ENCODE results near the gene C16orf90.
"Not testable (repeated sequence)": the region's sequence is repeated elsewhere in the genome, so short reads cannot be mapped to it uniquely, and the experiment has no call there.

Gene C16orf90

DNA sequence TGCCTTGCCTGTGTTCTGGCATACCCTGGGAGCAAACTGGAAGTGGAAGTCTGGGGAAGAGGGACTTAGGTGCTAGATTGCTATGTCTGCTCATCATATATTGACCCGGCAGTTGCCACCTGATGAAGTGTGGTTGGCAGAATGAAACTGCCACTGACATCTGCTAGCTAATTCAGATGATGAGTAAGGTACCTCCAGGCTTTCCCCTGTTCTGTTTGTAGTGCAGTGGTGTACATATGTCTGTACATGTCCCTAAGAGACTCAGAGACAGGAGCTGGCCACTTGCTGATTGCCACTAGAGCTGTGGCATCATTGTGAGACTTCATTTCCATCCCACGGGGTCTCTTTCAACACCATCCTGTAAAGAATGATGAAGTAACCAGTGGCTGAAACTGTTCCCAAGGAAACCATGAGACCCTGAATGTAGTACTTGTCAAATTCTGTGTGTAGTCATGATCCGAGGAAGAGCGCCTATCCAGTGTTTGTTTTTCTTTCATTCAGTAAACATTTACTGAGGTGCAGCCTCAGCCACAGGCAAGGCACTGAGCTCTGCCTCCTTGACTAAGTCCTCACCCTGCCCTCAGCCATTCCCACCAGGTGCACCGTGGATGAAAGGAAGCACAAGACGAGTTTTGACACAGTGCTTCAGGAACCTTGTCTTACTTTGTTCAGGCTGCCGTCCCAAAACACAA, 18.7 kb upstream of the C16orf90 start:
- DNase-seq (ENCODE audit: low read depth): no peak

DNA sequence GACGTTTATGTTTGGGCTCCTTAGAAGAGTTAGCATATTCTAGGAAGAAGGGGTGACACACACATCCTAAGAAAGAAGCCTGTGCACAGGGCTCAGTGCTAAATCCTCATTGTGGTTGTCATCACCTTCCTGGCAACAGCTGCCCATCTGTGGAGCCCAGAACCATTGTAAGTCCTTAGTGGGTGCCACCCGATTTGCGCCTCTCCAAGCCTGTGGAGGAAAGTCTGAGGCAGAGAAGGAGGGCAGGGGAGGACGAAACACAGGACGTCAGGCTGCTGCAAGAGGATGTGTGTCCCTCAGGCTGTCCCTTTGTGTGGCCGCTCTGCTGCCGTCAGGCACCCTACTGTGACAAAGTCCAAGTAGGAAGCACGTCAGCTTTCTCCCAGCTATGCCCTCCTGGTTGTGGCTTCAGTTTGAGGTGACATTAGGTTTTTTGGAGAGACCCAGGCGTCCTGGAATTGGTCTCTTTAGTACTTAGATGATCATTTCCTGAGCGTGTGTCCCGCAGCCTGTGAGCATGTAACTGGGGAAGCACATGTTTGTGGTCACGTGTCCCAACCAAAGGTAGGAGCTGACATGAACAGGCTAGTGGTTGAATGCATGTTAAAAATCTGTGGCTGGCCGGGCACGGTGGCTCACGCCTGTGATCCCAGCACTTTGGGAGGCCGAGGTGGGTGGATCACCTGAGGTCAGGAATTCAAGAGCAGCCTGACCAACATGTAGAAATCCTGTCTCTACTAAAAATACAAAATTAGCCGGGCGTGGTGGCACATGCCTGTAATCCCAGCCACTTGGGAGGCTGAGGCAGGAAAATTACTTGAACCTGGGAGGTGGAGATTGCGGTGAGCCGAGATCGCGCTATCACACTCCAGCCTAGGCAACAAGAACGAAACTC, 16.2 kb upstream of the C16orf90 start:
- DNase-seq (ENCODE audit: low read depth): no peak

DNA sequence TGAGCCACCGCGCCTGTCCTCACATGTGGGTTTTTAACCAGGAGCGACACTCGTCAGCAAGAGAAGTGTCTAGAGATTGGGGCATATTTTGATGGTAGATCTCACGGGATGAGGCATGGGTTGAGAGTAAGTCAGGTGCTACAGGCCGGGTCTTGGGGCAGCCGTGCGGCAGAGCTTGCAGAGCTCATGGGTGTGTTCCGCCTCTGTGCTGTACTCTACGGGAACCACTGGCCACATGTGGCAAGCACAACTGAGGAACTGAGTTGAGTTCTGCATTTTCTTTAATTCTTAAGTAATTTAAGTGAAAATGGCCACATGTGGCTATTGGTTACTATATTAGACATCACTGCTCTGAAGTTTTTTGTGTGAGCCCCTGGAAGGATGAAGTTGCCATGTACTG, 15.1 kb upstream of the C16orf90 start:
- DNase-seq (ENCODE audit: low read depth): no peak

DNA sequence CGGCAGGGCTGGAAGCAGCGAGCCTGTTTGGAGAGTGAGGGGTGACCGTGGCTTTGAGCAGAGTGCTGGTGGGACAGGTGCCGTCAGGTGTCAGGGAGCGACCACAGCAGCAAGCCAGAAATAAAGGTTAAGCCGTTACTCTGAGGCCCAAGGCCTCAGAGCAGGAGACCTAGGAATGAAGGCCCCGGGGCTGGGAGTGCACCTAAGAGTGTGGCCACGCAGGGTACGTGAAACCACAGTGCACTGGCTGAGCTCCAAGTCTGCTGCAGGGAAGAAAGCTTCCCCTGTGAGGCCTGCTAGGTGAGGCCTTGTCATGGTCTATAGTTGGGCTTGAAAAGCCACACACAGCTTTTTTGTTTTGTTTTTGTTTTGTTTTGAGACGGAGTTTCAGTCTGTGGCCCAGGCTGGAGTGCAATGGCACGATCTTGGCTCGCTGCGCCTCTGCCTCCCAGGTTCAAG, 14.2 kb upstream of the C16orf90 start:
- DNase-seq (ENCODE audit: low read depth): no peak

DNA sequence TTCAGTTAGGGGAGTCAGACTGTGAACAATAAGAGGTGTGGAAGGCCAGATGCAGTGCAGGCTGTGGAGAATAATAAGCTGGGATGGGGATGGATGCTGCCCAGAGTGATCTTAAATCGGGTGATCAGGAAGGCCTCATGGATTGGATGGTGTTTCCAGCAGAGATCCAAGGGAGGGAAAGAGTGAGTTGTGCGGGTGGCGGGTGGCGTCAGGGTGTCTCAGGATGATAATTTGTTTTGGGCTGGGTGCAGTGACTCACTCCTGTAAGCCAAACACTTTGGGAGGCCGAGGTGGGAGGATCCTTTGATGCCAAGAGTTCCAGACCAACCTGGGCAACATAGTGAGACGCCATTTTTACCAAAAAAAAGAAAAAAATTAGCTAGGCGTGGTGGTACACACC, 13.4 kb upstream of the C16orf90 start:
- DNase-seq (ENCODE audit: low read depth): no peak

DNA sequence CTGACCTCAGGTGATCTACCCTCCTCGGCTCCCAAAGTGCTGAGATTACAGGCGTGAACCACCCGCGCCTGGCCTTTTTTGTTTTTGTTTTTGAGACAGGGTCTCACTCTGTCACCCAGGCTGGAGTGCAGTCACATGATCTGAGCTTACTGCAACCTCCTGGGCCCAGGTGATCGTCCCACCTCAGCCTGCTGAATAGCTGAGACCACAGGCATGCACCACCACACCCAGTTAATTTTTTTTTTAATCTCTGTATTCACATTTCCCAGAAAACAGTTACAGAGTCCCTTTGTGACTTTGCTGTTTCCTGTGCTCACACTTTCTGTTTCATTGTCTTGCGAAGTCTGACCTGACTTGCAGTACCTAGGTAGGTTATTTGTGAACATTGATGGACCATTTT, 8.2 kb upstream of the C16orf90 start:
- no peak for DNase-seq (ENCODE audit: low read depth)

DNA sequence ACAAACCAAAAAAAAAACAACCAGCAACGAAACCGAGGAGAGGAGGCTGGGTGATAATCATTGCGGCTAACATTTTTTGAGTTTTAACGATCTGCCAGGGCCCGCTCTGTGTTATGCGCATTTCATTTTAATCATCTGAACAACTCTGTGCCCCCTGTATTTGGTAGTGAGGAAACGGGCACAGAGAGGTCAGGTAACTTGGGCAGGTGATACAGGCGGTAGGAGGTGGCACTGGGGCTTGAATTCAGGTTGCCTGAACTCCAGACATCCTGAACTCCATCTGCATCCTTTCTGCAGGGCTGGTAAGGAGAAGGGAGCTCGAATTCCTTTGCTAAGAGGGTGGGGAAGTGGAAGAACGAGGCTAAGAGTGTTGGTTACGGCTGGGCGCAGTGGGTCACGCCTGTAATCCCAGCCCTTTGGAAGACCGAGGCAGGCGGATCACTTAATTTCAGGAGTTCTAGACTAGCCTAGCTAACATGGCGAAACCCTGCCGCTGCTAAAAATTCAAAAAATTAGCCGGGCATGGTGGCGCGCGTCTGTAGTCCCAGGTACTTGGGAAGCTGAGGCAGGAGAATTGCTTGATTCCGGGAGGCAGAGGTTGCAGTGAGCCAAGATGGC, 6.6 kb upstream of the C16orf90 start:
- DNase-seq (ENCODE audit: low read depth): no peak

DNA sequence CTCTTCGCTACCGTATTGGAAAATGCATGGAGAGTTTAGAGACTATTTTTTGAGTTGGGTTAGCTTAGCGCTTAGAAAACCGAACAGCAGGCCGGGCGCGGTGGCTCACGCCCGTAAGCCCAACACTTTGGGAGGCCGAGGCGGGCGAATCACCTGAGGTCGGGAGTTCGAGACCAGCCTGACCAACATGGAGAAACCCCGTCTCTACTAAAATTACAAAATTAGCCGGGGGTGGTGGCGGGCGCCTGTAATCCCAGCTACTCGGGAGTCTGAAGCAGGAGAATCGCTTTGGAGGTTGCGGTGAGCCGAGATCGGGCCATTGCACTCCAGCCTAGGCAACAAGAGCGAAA, 6.1 kb upstream of the C16orf90 start:
- not testable (repeated sequence) for DNase-seq (ENCODE audit: low read depth)

DNA sequence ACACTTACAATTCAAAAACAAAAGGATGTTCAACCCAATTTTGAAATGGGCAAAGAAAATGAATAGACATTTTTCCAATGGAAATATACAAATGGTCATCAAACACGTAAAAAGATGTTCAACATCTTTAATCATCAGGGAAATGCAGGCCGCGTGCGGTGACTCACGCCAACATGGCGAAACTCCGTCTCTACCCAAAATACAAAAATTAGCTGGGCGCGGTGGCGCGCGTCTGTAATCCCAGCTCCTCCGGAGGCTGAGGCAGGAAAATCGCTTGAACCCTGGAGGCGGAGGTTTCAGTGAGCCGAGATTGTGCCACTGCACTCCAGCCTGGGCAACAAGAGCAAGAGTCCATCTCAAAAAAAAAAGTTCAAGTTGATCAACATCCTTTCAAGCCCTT, 3.7 kb upstream of the C16orf90 start:
- no peak for DNase-seq (ENCODE audit: low read depth)

DNA sequence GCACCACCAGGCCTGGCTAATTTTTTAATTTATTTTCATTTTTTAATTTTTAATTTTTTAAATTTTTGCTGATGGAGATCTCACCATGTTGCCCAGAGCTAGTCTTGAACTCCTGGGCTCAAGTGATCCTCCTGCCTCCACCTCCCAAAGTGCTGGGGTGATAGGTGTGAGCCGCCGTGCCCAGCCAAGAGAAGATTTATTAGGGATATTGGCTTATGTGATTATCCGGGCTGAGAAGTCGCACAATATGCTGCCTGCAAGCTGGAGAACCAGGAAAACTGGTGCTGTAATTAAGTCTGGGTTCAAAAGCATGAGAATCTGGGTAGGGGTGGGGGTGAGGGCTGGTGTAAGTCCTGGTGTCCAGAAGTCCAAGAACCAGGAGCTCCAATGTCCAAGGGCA, 2.5 kb upstream of the C16orf90 start:
- no peak for DNase-seq (ENCODE audit: low read depth)

DNA sequence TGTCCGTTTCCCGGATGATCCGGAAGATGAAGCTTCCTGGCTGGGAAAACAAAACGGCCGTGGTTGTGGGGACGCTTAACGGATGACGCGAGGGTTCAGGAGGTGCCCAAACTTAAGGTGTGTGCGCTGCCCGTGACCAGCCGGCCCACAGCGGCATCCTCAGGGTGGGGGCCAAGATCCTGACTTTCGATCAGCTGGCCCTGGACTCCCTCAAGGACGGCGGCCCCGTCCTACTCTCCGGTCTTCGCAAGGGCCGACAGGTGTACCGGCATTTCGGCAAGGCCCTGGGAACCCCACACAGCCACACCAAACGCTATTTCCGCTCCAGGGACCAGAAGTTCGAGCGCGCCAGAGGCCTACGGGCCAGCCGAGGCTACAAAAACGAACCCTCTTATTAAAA, 1.1 kb upstream of the C16orf90 start:
- no peak for DNase-seq (ENCODE audit: low read depth)

DNA sequence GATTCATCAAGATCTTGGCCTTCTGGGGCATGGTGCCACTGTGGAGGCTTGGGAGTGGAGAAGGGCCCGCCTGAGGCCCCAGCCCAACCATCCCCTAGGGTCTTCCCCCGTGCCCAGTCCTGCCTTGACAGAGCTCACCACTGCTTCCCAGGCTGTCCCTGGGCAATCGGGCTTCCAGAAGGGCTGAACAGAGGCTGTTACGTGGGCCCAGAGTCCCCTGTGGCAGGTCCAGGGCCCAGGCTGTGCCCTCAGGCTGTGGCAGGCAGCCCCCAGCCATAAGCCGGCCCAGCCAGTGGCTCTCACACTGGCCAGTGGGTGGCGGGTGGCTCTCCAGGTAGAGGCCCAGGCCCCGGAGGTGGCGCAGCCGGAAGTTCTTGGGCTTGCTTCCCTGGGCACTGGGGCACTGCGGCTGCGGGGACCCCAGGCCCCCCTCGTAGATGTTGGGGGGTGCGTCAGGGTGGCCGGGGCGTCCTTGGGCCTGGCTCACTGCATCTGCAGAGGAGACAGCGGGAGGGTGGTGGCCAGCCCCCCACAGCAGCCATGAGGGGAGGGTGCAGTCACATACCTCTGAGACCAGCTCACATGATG, 809 bp downstream of the C16orf90 start:
- no peak for DNase-seq (ENCODE audit: low read depth)

DNA sequence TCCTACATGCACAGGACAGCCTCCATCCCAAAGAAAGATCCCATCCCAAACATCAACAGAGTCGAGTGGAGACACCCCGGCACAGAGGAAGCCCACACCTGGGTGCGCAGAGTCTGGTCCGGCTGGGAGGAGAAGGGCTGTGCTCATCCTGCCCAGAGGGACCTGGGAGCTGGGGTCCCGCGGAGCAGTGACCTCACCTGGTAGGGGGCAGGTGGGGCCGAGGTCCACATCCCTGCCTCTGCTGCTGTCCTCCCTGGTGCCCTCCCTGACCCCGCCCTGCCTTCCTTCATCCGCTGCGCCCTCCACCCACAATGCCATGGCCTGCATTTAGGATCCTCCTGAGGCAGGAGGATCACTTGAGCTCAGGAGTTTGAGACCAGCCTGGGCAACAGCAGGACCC, 2.9 kb downstream of the C16orf90 start:
- no peak for DNase-seq (ENCODE audit: low read depth)

DNA sequence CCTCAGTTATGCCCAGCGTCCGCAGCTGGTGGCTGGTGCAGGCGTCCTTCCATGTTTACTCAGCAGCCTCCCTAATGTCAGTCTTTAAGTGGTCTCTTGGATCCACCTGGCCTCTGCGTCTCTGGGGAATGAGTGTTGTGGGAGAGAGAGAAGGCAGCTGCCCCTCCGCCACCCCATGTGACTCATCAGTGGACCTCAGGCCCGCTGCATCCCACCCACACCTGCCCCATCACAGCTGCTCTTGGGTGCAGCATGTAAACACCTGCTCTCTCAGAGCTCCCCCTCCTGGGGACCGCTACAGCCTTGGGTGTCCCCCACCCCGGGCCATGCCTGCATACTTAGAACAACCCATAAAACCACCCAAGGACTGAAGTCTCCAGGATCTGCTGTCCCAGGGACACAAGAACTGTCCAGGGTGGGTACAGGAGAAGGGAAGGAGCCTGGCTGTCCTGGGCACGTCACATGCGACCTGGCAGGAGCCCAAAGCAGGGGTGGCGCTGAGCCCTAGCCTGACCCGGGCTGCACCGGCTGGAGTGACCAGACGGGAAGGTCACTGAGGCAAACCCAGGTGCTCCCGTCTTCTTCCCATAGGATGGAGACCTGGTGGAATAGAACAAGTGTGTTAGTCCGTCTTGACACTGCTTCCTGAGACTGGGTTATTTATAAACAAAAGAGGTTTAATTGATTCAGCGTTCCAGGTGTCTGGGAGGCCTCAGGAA, 4.2 kb downstream of the C16orf90 start:
- DNase-seq (ENCODE audit: low read depth): no peak

DNA sequence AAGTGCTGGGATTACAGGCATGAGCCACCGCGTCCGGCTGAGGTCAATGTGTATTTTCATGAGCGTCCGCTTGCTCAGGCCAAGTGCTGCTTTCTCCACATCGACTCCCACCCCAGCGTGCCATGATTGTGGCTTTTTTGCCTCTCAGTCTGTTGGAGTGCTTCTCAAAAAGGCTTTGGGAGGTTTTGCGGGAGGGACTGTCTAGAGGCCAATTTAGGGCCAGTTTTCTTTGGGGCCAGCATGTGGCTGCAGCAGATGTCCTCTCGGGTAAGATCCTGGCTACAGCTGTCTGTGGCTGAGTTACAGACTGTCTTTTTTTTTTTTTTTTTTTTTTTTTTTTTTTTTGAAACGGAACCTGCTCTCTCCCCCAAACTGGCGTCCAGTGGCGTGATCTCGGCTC, 6.5 kb downstream of the C16orf90 start:
- DNase-seq (ENCODE audit: low read depth): no peak

DNA sequence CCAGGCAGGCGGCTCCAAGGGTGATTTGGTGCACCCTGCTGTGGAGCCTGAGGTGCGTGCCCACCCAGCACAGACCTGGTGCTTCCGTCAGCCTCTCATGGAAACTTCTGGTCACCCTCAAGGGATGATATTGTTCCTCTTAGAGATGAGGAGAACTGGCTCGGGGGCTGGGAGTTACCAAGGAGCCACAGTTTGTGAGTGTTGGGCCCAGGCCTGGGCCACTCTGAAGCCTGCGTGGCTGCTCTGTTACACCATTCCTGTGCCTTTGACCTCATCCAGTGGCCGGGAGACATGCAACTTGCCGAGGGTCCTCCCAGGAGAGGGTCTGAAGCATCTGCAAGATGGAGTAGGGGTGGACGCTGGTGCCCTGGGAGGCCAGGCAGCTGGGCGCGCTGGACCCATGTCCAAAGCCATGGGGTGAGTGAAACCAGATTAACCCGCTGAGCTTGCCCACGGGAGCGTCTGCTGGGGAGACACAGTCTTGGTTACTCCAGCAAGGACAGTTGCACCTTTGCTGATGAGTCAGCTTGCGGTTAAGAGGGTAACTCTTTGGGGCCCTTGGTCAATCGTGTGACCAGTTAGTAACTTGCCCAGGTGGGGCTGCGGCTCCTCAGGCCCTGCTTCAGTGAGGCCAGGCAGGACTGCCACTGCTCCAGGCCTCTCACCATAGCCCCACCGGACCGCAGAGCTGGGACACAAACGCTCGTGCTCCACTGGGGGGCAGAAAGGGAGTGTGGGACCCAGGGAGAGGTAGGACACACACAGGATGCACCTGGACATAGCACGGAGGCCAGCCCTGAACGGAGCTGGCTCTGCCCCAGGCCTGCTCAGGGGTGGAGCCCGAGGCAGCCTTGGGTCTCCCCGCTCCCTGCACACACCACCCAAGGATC, 7.5 kb downstream of the C16orf90 start:
- no peak for DNase-seq (ENCODE audit: low read depth)

DNA sequence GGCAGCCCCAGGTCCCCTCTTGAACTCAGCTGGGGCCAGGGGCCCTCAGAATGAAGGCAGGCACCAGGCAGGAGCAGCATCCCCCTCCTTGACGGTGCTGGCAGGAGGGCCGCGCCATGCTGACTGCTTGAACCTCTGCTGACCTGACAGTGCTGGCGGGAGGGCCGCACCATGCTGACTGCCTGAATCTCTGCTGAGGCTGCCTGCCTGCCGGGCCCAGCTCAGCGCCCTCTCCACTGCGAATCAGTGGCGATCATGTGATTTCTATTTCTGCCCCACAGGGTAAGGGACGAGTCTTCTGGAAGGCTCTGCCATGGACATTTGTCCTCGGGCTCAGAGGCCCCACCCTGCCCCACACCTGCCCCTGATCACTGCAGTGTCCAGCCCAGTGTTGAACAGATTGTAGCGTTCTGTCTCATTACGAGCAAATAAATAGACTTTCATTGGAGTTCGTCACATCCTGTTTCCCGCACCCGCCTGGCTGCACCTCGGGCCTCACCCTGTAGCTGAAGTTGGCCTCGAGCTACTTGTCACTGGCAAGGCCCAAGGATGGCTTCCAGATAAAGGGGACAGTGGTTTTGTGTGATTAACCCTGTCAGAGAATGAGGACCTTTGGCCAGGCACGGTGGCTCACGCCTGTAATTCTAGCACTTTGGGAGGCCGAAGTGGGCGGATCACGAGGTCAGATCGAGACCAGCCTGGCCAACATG, 8.6 kb downstream of the C16orf90 start:
- no peak for DNase-seq (ENCODE audit: low read depth)

DNA sequence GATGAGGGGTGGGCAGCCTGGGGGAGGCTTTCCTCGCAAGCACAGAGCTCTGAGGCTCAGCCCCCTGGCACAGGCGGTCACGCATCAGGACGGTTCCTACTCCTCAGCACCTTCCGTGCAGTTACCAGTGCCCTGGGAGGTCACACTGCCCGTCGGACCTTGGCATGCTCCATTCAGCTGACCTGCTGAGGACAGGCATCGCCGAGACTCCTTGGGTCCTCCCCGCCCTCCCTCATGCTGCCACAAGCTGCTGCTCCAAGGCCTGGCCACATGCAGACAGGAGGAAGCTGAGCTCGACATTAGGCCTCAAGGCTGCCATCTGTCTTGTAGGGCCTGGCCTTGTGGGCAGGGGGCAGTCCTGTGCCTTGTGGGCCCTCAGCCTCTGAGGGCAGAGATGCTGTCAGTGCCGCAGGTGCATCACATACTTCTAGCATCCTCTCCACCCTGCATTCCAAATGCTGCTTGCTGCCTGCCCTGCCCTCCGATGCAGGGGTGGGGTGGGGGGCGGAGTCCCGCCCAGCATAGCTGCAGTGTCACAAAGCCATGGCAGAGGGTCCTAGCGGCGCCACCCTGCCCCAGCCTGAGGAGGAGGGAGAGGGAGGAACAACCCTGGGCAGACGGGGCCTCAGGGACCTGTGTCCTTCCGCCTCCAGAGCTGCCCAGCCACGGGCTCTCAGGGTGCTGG, 9.3 kb downstream of the C16orf90 start:
- no peak for DNase-seq (ENCODE audit: low read depth)

DNA sequence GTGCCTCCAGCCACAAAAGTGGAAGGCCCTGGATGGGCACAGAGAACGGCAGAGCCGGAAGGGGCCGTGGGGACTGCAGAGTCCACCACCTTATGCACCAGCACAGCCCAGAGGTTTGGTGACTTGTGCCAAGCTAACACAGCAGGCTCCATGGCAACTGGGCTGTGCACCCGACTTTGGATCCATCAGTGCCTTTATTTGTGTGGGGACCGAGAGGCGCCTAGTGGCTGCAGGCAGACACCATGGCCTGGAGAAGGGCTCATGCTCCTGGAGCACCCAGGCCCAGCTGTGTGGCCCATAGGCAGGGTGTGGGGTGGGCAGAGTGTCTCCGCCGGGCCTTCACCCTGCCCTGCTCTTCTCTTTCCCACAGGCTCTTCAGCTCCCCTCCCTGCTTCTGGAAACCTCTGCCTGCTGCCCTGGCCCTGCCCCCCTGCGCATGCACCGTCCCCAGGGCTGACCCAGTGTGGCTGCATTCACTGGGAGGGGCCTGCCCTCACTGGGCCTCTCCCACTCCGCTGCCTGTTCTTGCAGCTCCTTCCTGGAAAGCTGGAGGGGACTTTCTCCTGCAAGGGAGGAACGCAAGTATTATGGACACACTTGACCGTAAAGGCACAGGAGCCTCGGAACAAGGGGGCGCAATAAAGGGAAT, 10.1 kb downstream of the C16orf90 start:
- DNase-seq (ENCODE audit: low read depth): no peak
